ENCODE measurements around the gene NAT10.

NAT10 gene

GRCh38 chr11:34191578-34191977, 86.1 kb downstream of the NAT10 start:
- DNase-seq = no peak

- DNase-seq = peak; percentile 83
These were observed 87.3 kb downstream of the NAT10 start for GRCh38 chr11:34192481-34193401.

GRCh38 chr11:34194576-34195335, 89.3 kb downstream of the NAT10 start:
- no peak for DNase-seq
